B cell (primary cell): ENCODE data around the gene LEMD2. TPM values are rescaled to one million over a fixed set of nuclear protein-coding genes. Genes with fewer than 3 reads are reported as not detected.

ENCODE experiments used
- ATAC-seq: fragments of 200-7000 bp; cut with Tn5 transposase; one replicate; pipeline ENCODE4 v1.10.0; 2021; ENCODE audit warnings: low read depth, mild to moderate bottlenecking, moderate number of reproducible peaks, moderate library complexity
- CTCF ChIA-PET: fragments of 350-600 bp; sonication (Branson Sonifier 250); formaldehyde crosslinking; loops from one replicate; lab custom pipeline; 2021; ENCODE audit warnings: antibody characterized with exemption, inconsistent platforms; lab: Charles Lee
- POLR2A ChIA-PET: fragments of 350-600 bp; sonication (Branson Sonifier 250); formaldehyde crosslinking; loops from one replicate; lab custom pipeline; 2021; ENCODE audit warnings: antibody characterized with exemption; lab: Charles Lee
- DNase-seq: peaks from one replicate; pipeline ENCODE4 v3.0.0; 2013
- H2AFZ ChIP-seq: 2 replicates; pipeline ENCODE4 v1.6.1; 2012; ENCODE audit warnings: mild to moderate bottlenecking, low read depth, low read length; ENCODE audit not compliant: insufficient read depth, poor library complexity, severe bottlenecking
- H3K27ac ChIP-seq, 2 donors: 1 replicate in 1 of 2; 2 replicates in 1 of 2; pipeline ENCODE4 v1.5.1; 2012 to 2013; ENCODE audit warnings: low read length in 2 of 2, mild to moderate bottlenecking in 2 of 2, moderate library complexity in 1 of 2
- H3K27me3 ChIP-seq, 4 experiments: fragments of 200-600 bp in 1 of 4; sonication (generic) in 1 of 4; replicated peaks in 1 of 4; 1 replicate in 2 of 4; 2 replicates in 2 of 4; pipeline versions ENCODE4 v1.6.1 to v1.7.0; 2013 to 2016; ENCODE audit warnings: low read length in 3 of 4, mild to moderate bottlenecking in 2 of 4, mixed read lengths in 1 of 4, moderate library complexity in 1 of 4; ENCODE audit not compliant: insufficient read depth in 4 of 4, control insufficient read depth in 3 of 4; ENCODE audit errors: control extremely low read depth in 1 of 4
- H3K36me3 ChIP-seq, 2 experiments: replicated peaks in 1 of 2; 1 replicate in 1 of 2; 2 replicates in 1 of 2; pipeline versions ENCODE4 v1.6.1 to v1.7.1; 2013; ENCODE audit warnings: low read length in 1 of 2; ENCODE audit not compliant: insufficient read depth in 2 of 2, control insufficient read depth in 1 of 2; ENCODE audit errors: control extremely low read depth in 1 of 2, extremely low read depth in 1 of 2
- H3K4me1 ChIP-seq, 2 donors: fragments of 200-600 bp in 1 of 2; sonication (generic) in 1 of 2; 1 replicate in 1 of 2; 2 replicates in 1 of 2; pipeline versions ENCODE4 v1.5.1 to v1.6.1; 2013 to 2017; ENCODE audit warnings: low read length in 2 of 2; ENCODE audit not compliant: control insufficient read depth in 2 of 2, insufficient read depth in 2 of 2
- H3K4me2 ChIP-seq: replicated peaks from 2 replicates; pipeline ENCODE3; 2012; ENCODE audit warnings: mild to moderate bottlenecking, low read depth, low read length; ENCODE audit not compliant: poor library complexity, severe bottlenecking
- H3K4me3 ChIP-seq, 5 experiments: fragments of 200-600 bp in 1 of 5; sonication (generic) in 1 of 5; 1 replicate in 3 of 5; 2 replicates in 2 of 5; pipeline versions ENCODE4 v1.5.1 to v1.7.0; 2011 to 2016; ENCODE audit warnings: low read length in 4 of 5, mild to moderate bottlenecking in 4 of 5, low read depth in 2 of 5, control low read depth in 1 of 5, moderate library complexity in 1 of 5; ENCODE audit not compliant: insufficient read depth in 1 of 5; ENCODE audit errors: control extremely low read depth in 1 of 5, extremely low read depth in 1 of 5
- H3K79me2 ChIP-seq: fragments of 200-600 bp; sonication (generic); one replicate; pipeline ENCODE4 v1.6.0; 2016; ENCODE audit warnings: low read length; ENCODE audit not compliant: control insufficient read depth, insufficient read depth
- H3K9ac ChIP-seq: fragments of 200-600 bp; sonication (generic); 2 replicates; pipeline ENCODE4 v1.6.1; 2017; ENCODE audit warnings: mild to moderate bottlenecking, low read length, moderate library complexity
- H3K9me3 ChIP-seq, 3 donors: one replicate each; pipeline versions ENCODE4 v1.6.1 to v1.7.1; 2013; ENCODE audit warnings: low read length in 2 of 3; ENCODE audit not compliant: control insufficient read depth in 2 of 3, insufficient read depth in 1 of 3; ENCODE audit errors: control extremely low read depth in 1 of 3
- H4K20me1 ChIP-seq: 2 replicates; pipeline ENCODE4 v1.6.0; 2012; ENCODE audit warnings: mild to moderate bottlenecking, low read length; ENCODE audit not compliant: insufficient read depth, control insufficient read depth, poor library complexity, severe bottlenecking
- H3K27ac Mint-ChIP-seq: one replicate; pipeline ENCODE4 v1.8.0; 2021; ENCODE audit warnings: mixed read lengths
- H3K27me3 Mint-ChIP-seq: one replicate; pipeline ENCODE4 v1.8.0; 2021; ENCODE audit warnings: mixed read lengths
- H3K4me1 Mint-ChIP-seq: one replicate; pipeline ENCODE4 v1.8.0; 2021; ENCODE audit warnings: mixed read lengths
- H3K4me3 Mint-ChIP-seq: one replicate; pipeline ENCODE4 v1.8.0; 2021; ENCODE audit warnings: mixed read lengths
- H3K9me3 Mint-ChIP-seq: one replicate; pipeline ENCODE4 v1.8.0; 2022; ENCODE audit warnings: mixed read lengths; ENCODE audit not compliant: insufficient read depth
- EZH2 ChIP-seq: IDR thresholded peaks from 2 replicates; pipeline ENCODE4 v1.6.1; 2012; ENCODE audit warnings: borderline replicate concordance, low read depth, mild to moderate bottlenecking, moderate library complexity, low read length; ENCODE audit not compliant: insufficient read depth, poor library complexity, severe bottlenecking
- WGBS: methylation state at CpG from one replicate; pipeline ENCODE4 v1.1.5; 2013; ENCODE audit warnings: missing lambda C conversion rate; ENCODE audit not compliant: insufficient coverage; 5-methylcytosine and 5-hydroxymethylcytosine counted together
- intact Hi-C: fragments of 100-400 bp; cut with micrococcal nuclease; formaldehyde crosslinking; loops from one replicate; pipeline ENCODE4 v1.10.0; 2022
- polyA plus RNA-seq: library from polyadenylated mRNA; depleted of rRNA; stranded (reverse); fragments of >200 nt; gene quantifications from 2 replicates; pipeline ENCODE4 v1.2.3, GENCODE V29; 2012
- total RNA-seq, 2 donors: library from RNA; stranded (reverse); fragments of 120-200 nt in 1 of 2; gene quantifications; 1 replicate in 1 of 2; 2 replicates in 1 of 2; pipeline versions ENCODE4 v1.2.3 to v1.2.4, GENCODE V29; 2013 to 2022
- TF ChIP-seq, protein P1 (sequence below): fragments of 200-600 bp; IDR thresholded peaks from one replicate; pipeline ENCODE4 v1.8.0; 2022; ENCODE audit warnings: antibody characterized with exemption, mild to moderate bottlenecking

LEMD2 gene
- total and polyA plus RNA-seq, 2 donors (not counting 1 experiment from before 2014, with no cell fraction given), result 58.7 to 113 TPM

DNA sequence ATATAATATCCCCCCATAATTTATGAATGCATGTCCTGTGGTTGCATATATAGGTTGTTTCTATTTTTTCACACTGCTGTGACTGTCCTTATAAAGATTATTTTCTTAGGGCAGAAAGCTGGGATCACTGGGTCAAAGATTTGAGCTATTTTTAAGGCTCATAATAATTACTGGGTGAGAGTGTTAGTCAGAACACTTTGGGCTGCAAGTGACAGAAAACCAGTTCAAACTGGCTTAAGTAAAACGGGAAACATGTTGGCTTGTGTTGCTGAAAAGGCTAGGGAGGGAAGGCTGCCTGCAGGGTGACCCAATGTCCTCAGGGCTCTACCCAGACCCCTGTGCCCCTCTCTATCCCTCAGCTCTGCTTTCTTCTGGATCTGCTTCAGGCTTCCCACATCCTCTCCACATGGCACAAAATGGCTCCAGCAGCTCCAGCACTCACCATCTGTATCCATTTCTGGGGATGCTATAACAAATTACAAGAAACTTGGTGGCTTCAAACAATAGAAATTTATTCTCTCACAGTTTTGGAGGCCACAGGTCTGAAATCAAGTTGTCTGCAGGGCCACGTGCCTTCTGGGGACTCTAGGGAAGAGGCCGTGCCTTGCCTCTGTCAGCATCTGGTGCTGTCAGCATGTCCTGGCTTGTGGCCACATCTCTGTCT lies 48.0 kb upstream of the LEMD2 start:
- TF ChIP-seq, protein P1, sequence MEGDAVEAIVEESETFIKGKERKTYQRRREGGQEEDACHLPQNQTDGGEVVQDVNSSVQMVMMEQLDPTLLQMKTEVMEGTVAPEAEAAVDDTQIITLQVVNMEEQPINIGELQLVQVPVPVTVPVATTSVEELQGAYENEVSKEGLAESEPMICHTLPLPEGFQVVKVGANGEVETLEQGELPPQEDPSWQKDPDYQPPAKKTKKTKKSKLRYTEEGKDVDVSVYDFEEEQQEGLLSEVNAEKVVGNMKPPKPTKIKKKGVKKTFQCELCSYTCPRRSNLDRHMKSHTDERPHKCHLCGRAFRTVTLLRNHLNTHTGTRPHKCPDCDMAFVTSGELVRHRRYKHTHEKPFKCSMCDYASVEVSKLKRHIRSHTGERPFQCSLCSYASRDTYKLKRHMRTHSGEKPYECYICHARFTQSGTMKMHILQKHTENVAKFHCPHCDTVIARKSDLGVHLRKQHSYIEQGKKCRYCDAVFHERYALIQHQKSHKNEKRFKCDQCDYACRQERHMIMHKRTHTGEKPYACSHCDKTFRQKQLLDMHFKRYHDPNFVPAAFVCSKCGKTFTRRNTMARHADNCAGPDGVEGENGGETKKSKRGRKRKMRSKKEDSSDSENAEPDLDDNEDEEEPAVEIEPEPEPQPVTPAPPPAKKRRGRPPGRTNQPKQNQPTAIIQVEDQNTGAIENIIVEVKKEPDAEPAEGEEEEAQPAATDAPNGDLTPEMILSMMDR, result no peak
- TF ChIP-seq EZH2, result no peak
- ChIA-PET POLR2A (no interaction called here), CTCF (interaction anchor here (1.8 kb wide), 1 partner anchor 65 kb away, joined by 4 read pairs; no protein-coding TSS in a partner anchor)
- Histone ChIP-seq H3K4me3 (no peak overlapping the region), H3K9me3 (peaks cover 0 to 19% (median 0%) of the 10 kb centered on the region in 3 donors), H2AFZ (no peak overlapping the region), H3K4me2 (no peak overlapping the region), H3K79me2 (no peaks in the 10 kb centered on the region), H3K9ac (no peak overlapping the region), H3K27ac (no peak overlapping the region), H3K4me1 (peaks cover 0 to 5% of the 10 kb centered on the region in 2 donors), H3K36me3 (no peaks in the 10 kb centered on the region), H4K20me1 (no peaks in the 10 kb centered on the region), H3K27me3 (peaks cover 0 to 11% (median 1%) of the 10 kb centered on the region in 4 experiments)
- H3K27me3 Mint-ChIP-seq, result peaks cover 10% of the 10 kb centered on the region
- WGBS, result 91% methylated on average over 3 of the region's 3 CpGs
- DNase-seq (no peak), ATAC-seq (no peak)
- no peak overlapping the region for H3K4me3 Mint-ChIP-seq
- H3K27ac Mint-ChIP-seq, result no peak overlapping the region
- H3K4me1 Mint-ChIP-seq, result peaks cover 3% of the 10 kb centered on the region
- no peaks in the 10 kb centered on the region for H3K9me3 Mint-ChIP-seq
- intact Hi-C loops, result no loop called here
